Right ventricle myocardium superior (tissue), 1 donor: ENCODE data around the gene SIRT6. TPM values are rescaled to one million over a fixed set of nuclear protein-coding genes. Genes with fewer than 3 reads are reported as not detected.
A peak's percentile ranks its signal among the peaks of the same experiment; 100 is the strongest.
"Not testable (repeated sequence)": the region's sequence is repeated elsewhere in the genome, so short reads cannot be mapped to it uniquely, and the experiment has no call there.

Source experiments
- ATAC-seq: fragments of 200-7000 bp; cut with Tn5 transposase; one replicate; pipeline ENCODE4 v1.9.1; 2020; ENCODE audit warnings: mild to moderate bottlenecking; ENCODE audit not compliant: poor library complexity
- DNase-seq: peaks from one replicate; pipeline ENCODE4 v3.0.0-alpha.2; 2020
- intact Hi-C: fragments of 100-400 bp; cut with DNase I; formaldehyde crosslinking; loops from one replicate; pipeline ENCODE4 v1.11.2; 2022
- total RNA-seq: library from RNA; stranded (reverse); fragmentation: NEBNext Ultra II Directional; extraction: Animal tissue kit (Norgen Biotek cat#: 25700); gene quantifications from one replicate; pipeline ENCODE4 v1.2.1, GENCODE V29; 2021
- donor health status: DM: no; HTN: yes; CAD: no; lungs with severe emphysema.

The SIRT6 gene
- total RNA-seq, 1 donor from 2014 or later: 9.4 TPM

- intact Hi-C loops: loop anchor here (10.0 kb wide), 1 partner anchor 180 kb away; the partner anchor contains the start of gene PIAS4
These were observed 2.5 kb upstream of the SIRT6 start for GRCh38 chr19:4184718-4185352.

GRCh38 chr19:4183967-4184717 is 1.8 kb upstream of the SIRT6 start:
- no peak for ATAC-seq
- intact Hi-C loops: loop anchor here (10.0 kb wide), 1 partner anchor 179 kb away; the partner anchor contains the start of gene PIAS4
- DNase-seq: no peak

More at GRCh38 chr19:4184718-4185352, 2.5 kb upstream of the SIRT6 start:
- no peak for DNase-seq
- ATAC-seq: no peak

- no peak for ATAC-seq
- intact Hi-C loops: loop anchor here (10.0 kb wide), 1 partner anchor 176 kb away; the partner anchor contains the start of gene PIAS4
These were observed 1.3 kb downstream of the SIRT6 start for GRCh38 chr19:4181053-4181508.

GRCh38 chr19:4178990-4179389 is 3.4 kb downstream of the SIRT6 start:
- intact Hi-C loops: no loop called here

More at GRCh38 chr19:4181053-4181508, 1.3 kb downstream of the SIRT6 start:
- DNase-seq: no peak

GRCh38 chr19:4177146-4177545 is 5.2 kb downstream of the SIRT6 start:
- intact Hi-C loops: no loop called here
- no peak for ATAC-seq
- no peak for DNase-seq

More at GRCh38 chr19:4178990-4179389, 3.4 kb downstream of the SIRT6 start:
- DNase-seq: no peak
- no peak for ATAC-seq

GRCh38 chr19:4175669-4175931 is 6.8 kb downstream of the SIRT6 start:
- DNase-seq (no peak), ATAC-seq (no peak)
- intact Hi-C loops: no loop called here

- no peak for ATAC-seq
- intact Hi-C loops: no loop called here
- DNase-seq: no peak
These were observed 7.3 kb downstream of the SIRT6 start for GRCh38 chr19:4174895-4175668.

- intact Hi-C loops: no loop called here
- no peak for DNase-seq
- ATAC-seq: no peak
These were observed 8.0 kb downstream of the SIRT6 start for GRCh38 chr19:4174213-4174894.

- DNase-seq (no peak), ATAC-seq (no peak)
- intact Hi-C loops: no loop called here
These were observed 8.7 kb downstream of the SIRT6 start for GRCh38 chr19:4173479-4174212.

- ATAC-seq (peak; percentile 92), DNase-seq (peak; percentile 68)
- intact Hi-C loops: no loop called here
These were observed 9.4 kb downstream of the SIRT6 start for GRCh38 chr19:4172861-4173473.

- ATAC-seq: no peak
- DNase-seq: no peak
- intact Hi-C loops: no loop called here
These were observed 10.7 kb downstream of the SIRT6 start for GRCh38 chr19:4171676-4172075.

- intact Hi-C loops: no loop called here
These were observed 18.1 kb downstream of the SIRT6 start for GRCh38 chr19:4164262-4164661.

GRCh38 chr19:4161415-4162077 is 20.8 kb downstream of the SIRT6 start:
- DNase-seq (no peak), ATAC-seq (no peak)
- intact Hi-C loops: no loop called here

More at GRCh38 chr19:4164262-4164661, 18.1 kb downstream of the SIRT6 start:
- ATAC-seq (no peak), DNase-seq (no peak)

- DNase-seq, intact Hi-C loops, ATAC-seq: not testable (repeated sequence)
These were observed 24.4 kb downstream of the SIRT6 start for GRCh38 chr19:4157971-4158370.

GRCh38 chr19:4157164-4157563 is 25.2 kb downstream of the SIRT6 start:
- no peak for DNase-seq
- intact Hi-C loops: no loop called here
- no peak for ATAC-seq

GRCh38 chr19:4154571-4155312 is 27.6 kb downstream of the SIRT6 start:
- DNase-seq (no peak), ATAC-seq (no peak)
- intact Hi-C loops: no loop called here
